Mesodermal cell (in vitro differentiated cells): ENCODE results near the gene METTL17.

ENCODE experiments used
- H3K27ac ChIP-seq: 2 replicates; pipeline ENCODE4 v1.7.0; 2013; ENCODE audit warnings: mild to moderate bottlenecking, low read depth, low read length, moderate library complexity; ENCODE audit not compliant: severe bottlenecking
- H3K36me3 ChIP-seq: 2 replicates; pipeline ENCODE4 v1.7.1; 2013; ENCODE audit warnings: mild to moderate bottlenecking, low read length, moderate library complexity; ENCODE audit not compliant: control insufficient read depth, insufficient read depth
- H3K4me1 ChIP-seq: one replicate; pipeline ENCODE4 v1.7.1; 2013; ENCODE audit warnings: mild to moderate bottlenecking, low read length; ENCODE audit not compliant: insufficient read depth, control insufficient read depth, poor library complexity, severe bottlenecking
- H3K4me3 ChIP-seq: 2 replicates; pipeline ENCODE4 v1.7.0; 2013; ENCODE audit warnings: low read length, control low read depth, mild to moderate bottlenecking; ENCODE audit not compliant: insufficient read depth, poor library complexity, severe bottlenecking; ENCODE audit errors: extremely low read depth
- H3K9me3 ChIP-seq: 2 replicates; pipeline ENCODE4 v1.7.1; 2013; ENCODE audit warnings: mild to moderate bottlenecking, low read length, moderate library complexity; ENCODE audit not compliant: control insufficient read depth
- WGBS, 2 experiments: methylation state at CpG; one replicate each; pipeline ENCODE4 v1.1.5; 2013; ENCODE audit warnings: missing lambda C conversion rate in 2 of 2; ENCODE audit not compliant: insufficient coverage in 2 of 2; 5-methylcytosine and 5-hydroxymethylcytosine counted together

METTL17 gene

GRCh38 chr14:21016413-21017190, 26.8 kb downstream of the METTL17 start:
- H3K4me1 ChIP-seq = peaks cover 9% of the 10 kb centered on the region
- H3K4me3 ChIP-seq = no peak overlapping the region
- WGBS, 2 experiments = 86 to 94% methylated on average over 5 to 6 of the region's 9 CpGs
- peaks cover 45% of the 10 kb centered on the region for H3K36me3 ChIP-seq
- no peaks in the 10 kb centered on the region for H3K9me3 ChIP-seq
- no peak overlapping the region for H3K27ac ChIP-seq

GRCh38 chr14:21017528-21018245, 27.9 kb downstream of the METTL17 start:
- no peaks in the 10 kb centered on the region for H3K9me3 ChIP-seq
- H3K4me3 ChIP-seq = no peak overlapping the region
- H3K4me1 ChIP-seq = peaks cover 9% of the 10 kb centered on the region
- H3K27ac ChIP-seq = no peak overlapping the region
- H3K36me3 ChIP-seq = peaks cover 51% of the 10 kb centered on the region
- WGBS, 2 experiments = 92 to 99% methylated on average over 13 to 19 of the region's 28 CpGs

GRCh38 chr14:21018286-21018685, 28.5 kb downstream of the METTL17 start:
- 91 to 93% methylated on average over 2 to 5 of the region's 7 CpGs for WGBS, 2 experiments

GRCh38 chr14:21018781-21019180, 29.0 kb downstream of the METTL17 start:
- H3K27ac ChIP-seq = no peak overlapping the region
- no peaks in the 10 kb centered on the region for H3K9me3 ChIP-seq
- 100% methylated on average over 1 of the region's 3 CpGs; no CpG with 5 or more reads in 1 of the 2 experiments for WGBS, 2 experiments
- H3K36me3 ChIP-seq = peaks cover 51% of the 10 kb centered on the region
- no peak overlapping the region for H3K4me3 ChIP-seq
- peaks cover 16% of the 10 kb centered on the region for H3K4me1 ChIP-seq

More at GRCh38 chr14:21018286-21018685, 28.5 kb downstream of the METTL17 start:
- no peak overlapping the region for H3K4me3 ChIP-seq
- H3K27ac ChIP-seq = no peak overlapping the region
- peaks cover 13% of the 10 kb centered on the region for H3K4me1 ChIP-seq
- no peaks in the 10 kb centered on the region for H3K9me3 ChIP-seq
- H3K36me3 ChIP-seq = peaks cover 51% of the 10 kb centered on the region

GRCh38 chr14:21019366-21019765, 29.6 kb downstream of the METTL17 start:
- Histone ChIP-seq H3K4me1 (peaks cover 16% of the 10 kb centered on the region), H3K4me3 (no peak overlapping the region), H3K9me3 (no peaks in the 10 kb centered on the region), H3K27ac (no peak overlapping the region), H3K36me3 (peaks cover 51% of the 10 kb centered on the region)
- WGBS, 2 experiments = 63% methylated on average over 1 of the region's 1 CpG; no CpG with 5 or more reads in 1 of the 2 experiments

- Histone ChIP-seq H3K27ac (no peak overlapping the region), H3K4me3 (no peak overlapping the region), H3K4me1 (peaks cover 18% of the 10 kb centered on the region), H3K9me3 (no peaks in the 10 kb centered on the region), H3K36me3 (peaks cover 51% of the 10 kb centered on the region)
- WGBS, 2 experiments = 91 to 100% methylated on average over 2 to 4 of the region's 5 CpGs
Measured at GRCh38 chr14:21020977-21021545, 31.3 kb downstream of the METTL17 start.

- Histone ChIP-seq H3K4me1 (peaks cover 27% of the 10 kb centered on the region), H3K9me3 (no peaks in the 10 kb centered on the region), H3K27ac (no peak overlapping the region), H3K4me3 (no peak overlapping the region), H3K36me3 (peaks cover 43% of the 10 kb centered on the region)
- WGBS, 2 experiments = 92 to 93% methylated on average over 5 of the region's 5 CpGs
Measured at GRCh38 chr14:21022686-21023085, 32.9 kb downstream of the METTL17 start.

- Histone ChIP-seq H3K4me3 (no peak overlapping the region), H3K36me3 (peaks cover 39% of the 10 kb centered on the region), H3K9me3 (no peaks in the 10 kb centered on the region), H3K27ac (no peak overlapping the region), H3K4me1 (peaks cover 27% of the 10 kb centered on the region)
- 89 to 94% methylated on average over 5 of the region's 7 CpGs for WGBS, 2 experiments
Measured at GRCh38 chr14:21023174-21023573, 33.4 kb downstream of the METTL17 start.

- peaks cover 31% of the 10 kb centered on the region for H3K36me3 ChIP-seq
- H3K4me3 ChIP-seq = peak overlapping the region; percentile 59
- H3K9me3 ChIP-seq = no peaks in the 10 kb centered on the region
- 24 to 69% methylated on average over 2 to 5 of the region's 17 CpGs for WGBS, 2 experiments
- peaks cover 27% of the 10 kb centered on the region for H3K4me1 ChIP-seq
- no peak overlapping the region for H3K27ac ChIP-seq
Measured at GRCh38 chr14:21023817-21024584, 34.2 kb downstream of the METTL17 start.
